Eye (tissue), 1 donor: Measurements from ENCODE around the gene ABCC6.
"Not testable (repeated sequence)": the region's sequence is repeated elsewhere in the genome, so short reads cannot be mapped to it uniquely, and the experiment has no call there.

Experiments
- DNase-seq: peaks from one replicate; pipeline ENCODE4 v3.0.0-alpha.2; 2015

The ABCC6 gene

DNA sequence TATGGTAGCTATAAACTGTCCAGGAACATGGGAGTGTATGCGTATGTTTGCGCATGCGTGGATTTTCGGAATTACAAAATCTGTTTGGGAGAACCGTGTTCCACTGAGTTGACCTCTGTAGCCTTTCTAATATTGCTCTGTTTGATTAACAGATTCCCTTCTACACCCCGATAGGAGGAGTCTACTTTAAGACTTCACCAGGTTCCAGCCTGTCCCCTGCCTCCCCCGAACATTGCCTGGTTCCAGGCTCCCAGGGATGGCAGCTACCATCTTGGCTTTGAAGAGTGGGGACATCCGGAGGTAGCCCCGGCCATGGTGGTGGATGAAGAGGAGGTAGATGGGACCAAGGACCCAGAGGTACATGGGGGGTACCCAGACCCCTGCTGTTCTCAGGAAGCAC is 1.9 kb downstream of the ABCC6 start:
- not testable (repeated sequence) for DNase-seq

DNA sequence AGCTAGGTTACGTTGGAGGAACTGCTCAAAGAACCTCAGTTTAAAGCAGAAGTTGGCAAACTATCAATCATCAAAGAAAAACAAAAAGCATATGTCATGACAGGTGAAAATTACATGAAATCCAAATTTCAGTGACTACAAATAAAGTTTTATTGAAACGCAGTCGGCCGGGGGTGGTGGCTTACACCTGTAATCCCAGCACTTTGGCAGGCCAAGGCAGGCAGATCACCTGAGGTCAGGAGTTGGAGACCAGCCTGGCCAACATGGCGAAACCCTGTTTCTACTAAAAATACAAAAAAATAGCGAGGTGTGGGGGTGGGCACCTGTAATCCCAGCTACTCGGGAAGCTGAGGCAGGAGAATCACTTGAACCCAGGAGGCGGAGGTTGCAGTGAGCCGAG is 2.8 kb downstream of the ABCC6 start:
- DNase-seq = not testable (repeated sequence)

DNA sequence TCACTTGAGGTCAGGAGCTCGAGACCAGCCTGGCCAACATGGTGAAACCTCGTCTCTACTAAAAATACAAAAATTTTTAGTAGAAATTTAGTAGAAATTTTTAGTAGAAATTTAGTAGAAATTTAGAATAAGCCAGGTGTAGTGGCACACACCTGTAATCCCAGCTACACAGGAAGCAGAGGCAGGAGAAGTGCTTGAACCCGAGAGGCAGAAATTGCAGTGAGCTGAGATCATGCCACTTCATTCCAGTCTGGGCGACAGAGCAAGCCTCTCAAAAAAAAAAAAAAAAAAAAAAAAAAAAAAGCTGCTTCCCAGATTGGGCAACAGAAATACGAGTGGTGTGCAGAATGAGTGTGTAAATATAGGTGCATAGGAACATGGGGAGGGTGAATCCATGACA is 4.5 kb downstream of the ABCC6 start:
- DNase-seq = not testable (repeated sequence)

DNA sequence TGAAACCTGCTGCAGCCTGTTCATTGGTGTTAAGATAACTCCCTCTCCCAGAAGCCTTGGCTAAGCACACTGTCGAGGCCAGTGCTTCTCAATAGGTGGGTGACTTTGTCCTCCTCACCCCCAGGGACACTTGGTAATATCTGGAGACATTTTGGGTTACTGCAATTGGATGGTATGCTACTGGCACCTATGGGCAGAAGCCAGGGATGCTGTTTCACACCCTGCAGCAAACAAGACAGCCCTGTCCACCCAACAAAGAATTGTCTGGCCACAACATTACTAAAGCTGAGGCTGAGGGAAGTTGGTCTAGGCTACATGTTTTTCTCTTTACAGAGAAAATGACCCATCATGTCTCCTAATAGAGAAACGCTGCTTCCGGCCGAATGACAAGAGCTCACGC is 4.9 kb downstream of the ABCC6 start:
- DNase-seq = not testable (repeated sequence)

DNA sequence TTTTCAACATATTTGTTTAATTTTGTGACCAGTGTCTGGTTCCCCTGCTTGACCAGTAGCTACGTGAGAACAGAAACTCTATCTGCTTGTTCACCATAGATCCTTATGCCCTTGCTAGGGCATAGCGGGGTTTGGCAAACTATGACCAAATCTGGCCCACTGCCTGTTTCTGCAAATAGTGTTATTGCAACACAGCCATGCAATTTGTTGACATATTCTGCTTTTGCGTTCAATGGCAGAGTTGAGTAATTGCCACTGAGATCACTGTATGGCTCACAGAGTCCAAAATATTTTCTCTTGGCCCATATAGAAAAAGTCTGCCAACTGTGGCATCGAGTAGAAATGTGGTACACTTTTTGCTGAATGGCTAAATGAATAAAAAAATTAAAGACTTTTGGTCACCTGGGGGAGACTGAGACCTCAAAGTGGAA is 9.4 kb downstream of the ABCC6 start:
- not testable (repeated sequence) for DNase-seq

DNA sequence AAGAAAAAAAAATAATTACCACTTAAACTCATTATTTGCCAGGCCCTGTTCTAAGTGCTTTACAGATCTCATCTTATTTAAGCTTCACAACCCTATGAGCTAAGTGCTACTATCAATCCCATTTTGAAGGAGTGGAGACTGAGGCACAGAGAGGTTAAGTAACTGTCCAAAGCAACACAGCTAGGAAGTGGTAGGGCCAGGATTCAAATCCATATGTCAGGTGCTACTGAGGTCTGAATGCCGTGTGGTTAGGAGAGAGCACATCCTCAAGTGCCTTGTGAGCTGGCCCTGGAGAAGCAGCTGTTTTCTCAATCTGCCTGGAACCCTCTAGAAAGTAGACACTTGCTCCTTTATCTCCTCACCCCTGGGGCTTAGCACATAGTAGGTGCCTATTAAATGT is 11.9 kb downstream of the ABCC6 start:
- DNase-seq = not testable (repeated sequence)

DNA sequence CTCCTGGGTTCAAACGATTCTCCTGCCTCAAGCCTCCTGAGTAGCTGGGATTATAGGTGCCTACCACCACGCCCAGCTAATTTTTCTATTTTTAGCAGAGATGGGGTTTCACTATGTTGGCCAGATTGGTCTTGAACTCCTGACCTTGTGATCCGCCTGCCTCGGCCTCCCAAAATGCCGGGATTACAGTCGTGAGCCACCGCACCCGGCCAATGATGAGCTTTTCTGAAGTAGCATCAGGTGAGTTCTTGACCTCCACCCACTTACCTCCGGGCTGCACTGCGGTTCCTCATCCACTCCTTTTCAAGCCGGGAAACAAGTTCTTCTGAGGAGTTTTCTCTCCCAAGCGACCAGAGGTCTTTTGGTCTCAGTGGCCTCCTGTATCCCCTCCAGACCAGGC is 14.8 kb downstream of the ABCC6 start:
- not testable (repeated sequence) for DNase-seq

DNA sequence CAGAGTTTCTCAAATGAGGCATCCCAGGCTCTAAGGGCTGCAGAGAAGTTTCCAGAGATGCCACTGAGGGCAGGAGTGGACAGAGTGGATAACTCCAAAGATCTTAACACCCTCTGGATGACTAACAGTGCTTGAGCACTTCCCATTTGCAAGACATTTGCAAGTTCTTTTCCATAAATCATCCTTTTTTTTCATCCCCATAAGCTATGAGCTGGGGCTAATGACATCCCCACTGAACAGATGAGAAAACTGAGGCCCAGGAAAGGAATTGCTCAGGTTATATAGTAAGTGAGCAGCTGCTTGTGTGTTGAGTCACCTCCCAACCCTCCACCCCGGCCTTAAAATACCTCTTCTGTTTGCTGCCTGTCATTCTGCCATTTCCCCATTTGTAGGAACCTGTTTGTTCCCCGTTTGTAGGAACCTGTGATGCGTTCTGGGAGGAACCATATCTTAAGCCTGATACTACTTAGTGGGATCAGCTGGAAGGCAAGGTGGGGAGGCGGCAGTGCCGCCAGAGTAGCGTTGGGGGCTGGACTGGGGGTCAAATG is 15.4 kb downstream of the ABCC6 start:
- DNase-seq = not testable (repeated sequence)

DNA sequence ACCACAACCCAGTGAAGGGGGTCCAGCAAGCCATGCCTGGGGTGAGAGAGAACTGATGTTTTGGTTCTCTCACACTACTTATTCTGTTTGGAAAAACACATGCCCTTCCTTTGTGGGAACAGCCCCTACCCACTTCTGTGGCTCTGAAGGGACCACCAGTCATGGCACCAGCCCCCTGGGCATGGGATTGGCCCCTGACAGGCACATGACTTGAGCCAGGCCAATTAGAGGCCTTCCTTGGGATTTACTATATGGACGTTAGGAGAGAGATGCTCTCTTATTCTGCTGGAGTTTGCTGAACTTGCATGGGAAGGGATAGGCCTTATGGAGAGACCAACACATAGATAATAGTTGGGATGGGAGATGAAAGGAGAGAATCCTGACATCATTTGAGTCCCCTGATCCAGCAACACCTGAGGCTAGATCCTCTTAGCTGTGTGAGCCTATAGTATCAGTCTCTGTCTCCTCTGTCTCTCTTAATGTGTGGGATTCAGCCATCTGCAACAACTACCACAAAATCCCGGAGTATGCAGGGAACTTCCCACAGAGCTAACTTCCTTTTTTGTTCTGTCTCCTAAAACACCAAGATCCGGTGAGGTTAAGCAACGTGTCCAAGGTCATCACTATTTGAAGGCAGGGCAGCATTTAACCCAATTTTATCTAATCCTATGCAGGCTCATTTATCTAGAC is 16.1 kb downstream of the ABCC6 start:
- not testable (repeated sequence) for DNase-seq

DNA sequence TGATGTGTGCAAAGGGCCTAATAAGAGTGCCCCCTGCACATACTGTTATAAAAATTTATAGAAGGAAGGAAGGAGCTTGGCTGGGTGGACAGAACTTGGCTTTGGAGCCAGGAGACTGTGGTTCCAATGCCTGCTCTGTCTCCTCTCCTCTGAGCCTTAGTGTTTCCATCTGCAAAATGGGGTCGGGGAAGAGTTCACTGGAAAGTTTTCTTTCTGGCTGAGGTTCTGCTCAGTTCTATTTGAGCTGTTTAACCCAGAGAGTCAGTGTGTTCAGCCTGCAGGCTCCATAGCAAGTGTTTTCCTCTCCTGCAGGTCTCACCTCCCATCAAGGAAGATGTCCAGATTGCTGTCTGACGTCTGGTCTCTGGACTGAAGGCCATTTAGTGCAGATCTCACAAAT is 17.4 kb downstream of the ABCC6 start:
- DNase-seq = not testable (repeated sequence)

DNA sequence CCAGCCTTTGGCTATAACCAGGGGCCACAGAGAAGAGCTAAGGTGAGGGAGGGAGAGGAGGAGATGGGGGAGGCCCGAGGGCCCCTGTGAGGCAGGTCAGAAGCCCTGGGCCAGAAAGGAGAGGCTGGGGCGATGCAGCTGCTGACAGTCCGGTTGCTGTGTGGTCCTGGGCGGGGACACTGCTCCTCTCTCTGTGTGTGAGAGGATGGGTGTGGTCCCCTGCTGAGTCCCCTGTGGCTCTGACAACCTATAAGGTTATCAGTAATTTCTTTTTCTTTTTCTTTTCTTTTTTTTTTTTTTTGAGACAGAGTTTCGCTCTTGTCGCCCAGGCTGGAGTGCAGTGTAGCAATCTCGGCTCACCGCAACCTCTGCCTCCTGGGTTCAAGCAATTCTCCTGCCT is 18.7 kb downstream of the ABCC6 start:
- DNase-seq = not testable (repeated sequence)

DNA sequence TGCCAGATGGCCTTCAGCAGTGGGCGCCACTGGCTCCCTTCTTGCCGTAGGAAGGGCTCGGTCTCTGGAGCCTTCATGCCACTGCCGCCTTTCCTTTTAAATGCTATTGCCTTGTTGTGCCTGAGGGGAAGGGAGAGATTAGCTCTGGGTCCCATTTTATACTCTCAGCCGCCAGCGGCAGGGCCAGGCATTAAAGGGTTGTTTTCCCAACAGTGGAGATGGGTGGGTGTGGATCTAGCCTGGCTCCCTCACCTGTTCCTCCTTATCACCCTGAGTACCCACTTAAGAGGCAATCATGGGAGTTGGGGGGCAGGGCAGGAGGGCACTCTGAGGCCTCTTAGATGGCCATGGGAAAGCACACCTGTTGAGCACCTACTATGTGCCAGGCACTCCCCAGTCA is 19.8 kb downstream of the ABCC6 start:
- not testable (repeated sequence) for DNase-seq

DNA sequence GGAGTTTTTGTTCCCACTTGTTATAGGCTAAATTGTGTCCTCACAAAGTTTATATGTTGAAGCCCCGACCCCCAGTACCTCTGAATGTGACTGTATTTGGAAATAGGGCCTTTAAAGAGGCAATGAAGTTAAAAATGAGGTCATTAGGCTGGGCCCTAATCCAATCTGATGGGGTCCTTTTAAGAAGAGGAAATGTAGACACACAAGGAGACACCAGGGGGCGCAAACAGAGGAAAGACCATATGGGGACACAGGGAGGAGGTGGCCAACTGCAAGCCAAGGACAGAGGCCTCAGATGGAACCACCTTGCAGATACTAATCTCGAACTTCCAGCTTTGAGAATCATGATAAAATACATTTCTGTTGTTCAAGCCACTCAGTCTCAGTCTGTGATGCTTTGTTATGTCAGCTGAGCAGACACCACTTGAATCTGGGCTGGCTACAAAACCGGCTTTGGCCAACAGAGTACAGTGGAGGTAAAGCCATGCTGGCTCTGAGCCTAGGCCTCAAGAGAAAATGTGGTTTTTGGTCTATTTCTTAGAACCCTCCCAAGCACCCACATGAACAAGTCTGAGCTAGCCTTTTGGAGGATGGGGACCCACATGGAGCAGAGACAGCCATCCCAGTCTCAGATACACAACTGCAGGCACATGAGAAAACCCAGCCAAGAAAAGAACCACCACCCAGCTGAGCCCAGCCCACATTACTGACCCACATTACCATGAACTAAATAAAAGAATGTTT is 20.7 kb downstream of the ABCC6 start:
- peak; percentile 57 for DNase-seq

DNA sequence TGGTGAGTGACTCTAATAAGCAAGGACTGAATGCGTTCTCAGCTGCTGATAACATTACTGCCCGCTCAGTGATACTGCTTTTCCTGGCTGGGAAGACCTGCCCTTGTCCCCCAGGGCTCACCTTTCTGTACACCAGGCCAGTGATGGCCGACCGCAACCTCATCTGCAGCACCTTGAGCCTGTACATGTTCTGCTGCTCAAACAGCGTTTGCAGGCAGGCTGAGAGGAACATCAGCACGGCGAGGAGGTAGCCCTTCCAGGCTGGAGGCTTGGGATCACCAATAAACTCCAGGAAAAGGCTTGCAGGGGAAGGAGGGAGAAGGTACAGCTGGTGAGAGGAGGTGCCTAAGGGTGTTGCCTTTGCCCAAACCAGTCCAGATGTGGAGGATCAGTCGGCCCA is 21.4 kb downstream of the ABCC6 start:
- DNase-seq = not testable (repeated sequence)

DNA sequence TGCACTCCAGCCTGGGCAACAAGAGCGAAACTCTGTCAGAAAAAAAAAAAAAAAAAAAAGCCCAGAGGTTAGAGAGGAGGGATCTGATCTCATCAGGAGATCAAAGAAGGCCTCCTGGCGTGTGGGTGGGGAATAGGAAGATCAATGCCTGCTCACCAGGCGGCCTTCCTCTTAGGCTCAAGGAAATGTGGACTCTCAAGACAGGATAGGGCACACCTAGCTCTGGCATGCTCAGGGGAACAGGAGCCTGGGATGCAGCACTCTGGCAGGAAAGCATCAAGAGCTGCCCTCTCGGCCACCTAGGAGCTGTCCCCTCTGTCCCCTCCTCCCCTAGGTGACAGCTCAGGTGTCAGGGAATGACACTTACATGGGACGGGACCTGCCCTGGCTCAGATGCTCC is 22.9 kb downstream of the ABCC6 start:
- DNase-seq = not testable (repeated sequence)

DNA sequence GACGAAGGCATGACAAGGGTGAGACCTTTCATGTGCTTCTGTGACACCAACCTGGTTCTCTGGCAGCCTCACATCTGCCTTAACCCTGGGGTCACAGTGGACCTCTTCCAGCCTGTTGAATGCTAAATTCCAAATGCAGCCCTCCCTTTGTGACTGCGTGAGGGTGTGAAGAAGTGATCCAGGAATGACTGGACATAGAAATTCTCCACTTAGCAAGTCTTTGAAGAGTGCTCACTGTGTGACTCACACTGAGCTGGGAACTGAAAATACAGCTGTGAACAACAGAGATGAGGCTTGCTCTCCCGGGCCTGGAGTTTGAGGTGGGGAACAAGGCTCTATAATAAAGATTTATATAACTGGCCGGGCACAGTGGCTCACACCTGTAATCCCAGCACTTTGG is 23.9 kb downstream of the ABCC6 start:
- not testable (repeated sequence) for DNase-seq

DNA sequence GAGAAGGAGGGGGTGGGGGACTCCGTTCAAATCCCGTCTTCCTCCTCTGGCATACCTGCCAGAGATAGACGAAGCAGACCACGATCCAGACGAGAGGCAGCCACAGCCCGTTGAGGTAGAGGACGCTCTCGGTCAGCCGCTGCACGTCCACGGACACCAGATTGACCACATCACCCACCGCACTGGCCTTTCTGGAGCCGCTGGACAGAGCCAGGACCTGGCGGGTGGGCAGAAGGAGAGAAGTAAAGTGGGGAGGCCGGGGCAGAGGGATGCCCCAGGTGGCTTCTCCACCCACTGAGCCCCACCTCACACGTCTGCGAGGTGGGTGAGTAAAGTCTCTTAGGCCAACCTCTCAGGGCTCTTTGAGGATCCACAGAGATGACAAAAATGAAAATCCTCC is 25.3 kb downstream of the ABCC6 start:
- DNase-seq = no peak

DNA sequence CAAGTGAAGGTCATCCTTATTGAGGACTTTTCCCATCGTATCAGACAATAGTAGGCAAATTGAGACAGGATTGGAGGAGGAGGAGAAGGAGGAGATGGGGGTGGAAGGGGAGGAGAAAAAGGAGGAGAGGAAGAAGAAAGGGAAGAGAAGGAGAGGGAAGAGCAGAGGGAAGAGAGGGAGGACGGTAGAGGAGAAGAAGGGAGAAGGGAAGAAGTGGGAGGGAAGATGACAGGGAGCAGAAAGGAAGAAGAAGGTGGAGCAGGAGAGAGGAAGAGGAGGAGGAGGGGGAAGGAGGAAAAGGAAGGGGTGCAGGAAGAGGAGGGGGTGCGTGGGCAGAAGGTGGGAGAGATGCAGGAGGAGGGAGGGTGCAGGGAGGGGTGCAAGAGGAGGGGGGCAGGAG is 26.0 kb downstream of the ABCC6 start:
- DNase-seq = no peak

DNA sequence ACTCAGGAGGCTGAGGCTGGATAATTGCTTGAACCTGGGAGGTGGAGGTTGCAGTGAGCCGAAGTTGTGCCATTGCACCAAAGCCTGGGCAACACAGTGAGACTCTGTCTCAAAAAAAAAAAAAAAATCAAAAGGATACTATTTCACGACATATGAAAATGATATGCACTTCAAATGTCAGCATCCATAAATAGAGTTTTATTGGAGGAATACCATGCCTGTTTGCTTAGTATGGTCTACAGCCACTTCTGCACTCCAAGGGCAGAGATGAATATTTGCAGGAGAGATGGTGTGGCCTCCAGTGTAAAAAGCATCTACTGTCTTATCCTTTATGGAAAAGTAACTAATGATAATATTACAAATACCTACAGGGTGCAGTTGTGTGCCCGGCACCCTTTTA is 27.2 kb downstream of the ABCC6 start:
- no peak for DNase-seq

DNA sequence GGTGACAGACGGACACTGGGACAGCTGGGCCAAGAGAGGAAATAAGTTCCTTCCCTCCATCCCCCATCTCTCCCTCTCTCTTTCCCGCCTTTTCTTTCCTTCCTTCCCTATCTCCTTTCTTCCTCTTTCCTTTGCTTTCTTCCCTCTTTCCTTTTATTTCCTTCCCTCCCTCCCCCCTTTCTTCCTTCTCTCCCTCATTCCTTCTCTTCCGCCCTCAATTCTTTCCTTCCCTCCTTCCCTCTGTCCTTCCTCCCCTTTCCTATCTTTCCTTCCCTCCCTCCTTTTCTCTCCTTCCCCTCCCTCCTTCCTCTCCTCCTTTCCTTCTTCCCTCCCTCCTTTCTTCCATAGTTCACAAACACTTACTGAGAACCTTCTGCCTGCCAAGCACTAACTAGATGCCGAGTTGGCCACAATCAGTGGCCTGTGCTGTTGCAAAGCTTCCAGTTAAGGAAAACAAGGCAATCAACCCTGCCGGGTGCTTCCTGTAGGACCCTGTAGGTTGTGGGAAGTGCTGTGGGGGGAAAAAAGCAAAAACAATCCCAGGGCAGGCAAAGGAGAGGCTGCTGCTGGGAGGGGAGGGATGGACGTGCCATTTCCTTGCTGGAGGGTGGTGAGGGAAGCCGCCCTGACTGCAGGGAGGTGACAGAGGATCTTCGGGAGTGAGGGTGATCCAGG is 31.7 kb downstream of the ABCC6 start:
- DNase-seq = no peak

DNA sequence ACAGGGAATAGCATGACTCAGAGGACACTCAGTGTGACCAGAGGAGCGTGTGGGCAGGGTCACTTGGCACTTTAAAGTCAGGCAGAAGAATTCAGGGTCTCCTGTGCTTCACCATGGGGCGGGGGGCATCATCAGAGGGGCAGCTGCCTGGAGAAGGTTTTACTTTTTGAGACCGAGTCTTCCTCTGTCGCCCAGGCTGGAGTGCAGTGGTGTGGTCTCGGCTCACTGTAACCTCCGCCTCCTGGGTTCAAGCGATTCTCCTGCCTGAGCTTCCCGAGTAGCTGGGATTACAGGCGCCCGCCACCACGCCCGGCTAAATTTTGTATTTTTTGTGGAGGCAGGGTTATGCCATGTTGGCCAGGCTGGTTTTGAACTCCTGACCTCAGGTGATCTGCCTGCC is 32.3 kb downstream of the ABCC6 start:
- not testable (repeated sequence) for DNase-seq

DNA sequence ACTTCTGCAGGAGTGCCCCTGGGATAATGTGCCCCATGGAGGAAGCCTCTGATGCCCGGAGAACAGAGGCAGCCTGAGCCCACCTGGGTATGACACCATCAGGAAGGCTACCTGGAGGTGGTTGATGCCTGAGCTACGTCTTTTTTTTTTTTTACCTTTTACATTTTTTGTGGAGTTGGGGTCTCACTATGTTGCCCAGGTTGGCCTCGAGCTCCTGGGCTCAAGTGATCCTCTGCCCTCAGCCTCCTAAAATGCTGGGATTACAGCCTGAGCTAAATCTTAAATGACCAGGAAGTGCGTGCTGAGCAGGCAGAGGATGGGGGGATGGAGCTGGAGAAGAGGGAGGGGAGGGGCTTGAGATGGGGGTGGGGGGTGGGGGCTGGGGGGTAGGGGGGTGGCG is 32.7 kb downstream of the ABCC6 start:
- DNase-seq = no peak

DNA sequence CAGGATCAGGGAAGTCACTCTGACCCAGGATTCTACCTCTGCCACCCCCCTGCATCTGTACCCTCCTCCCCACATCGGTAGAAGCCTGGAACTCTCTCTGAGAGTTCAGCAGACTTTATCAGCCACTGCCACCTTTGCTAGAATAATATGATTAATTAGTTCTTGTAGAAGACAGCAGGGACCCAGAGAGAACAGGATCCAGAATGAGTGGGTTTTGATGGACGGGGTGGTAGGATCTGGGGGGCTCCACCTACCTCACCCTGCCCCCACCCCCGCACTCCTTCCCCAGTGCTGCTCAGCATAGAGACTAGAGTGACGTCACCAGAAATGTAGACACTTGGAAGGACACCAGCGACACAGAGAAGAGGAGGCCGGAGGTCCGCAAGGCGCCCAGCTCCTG is 33.5 kb downstream of the ABCC6 start:
- no peak for DNase-seq

DNA sequence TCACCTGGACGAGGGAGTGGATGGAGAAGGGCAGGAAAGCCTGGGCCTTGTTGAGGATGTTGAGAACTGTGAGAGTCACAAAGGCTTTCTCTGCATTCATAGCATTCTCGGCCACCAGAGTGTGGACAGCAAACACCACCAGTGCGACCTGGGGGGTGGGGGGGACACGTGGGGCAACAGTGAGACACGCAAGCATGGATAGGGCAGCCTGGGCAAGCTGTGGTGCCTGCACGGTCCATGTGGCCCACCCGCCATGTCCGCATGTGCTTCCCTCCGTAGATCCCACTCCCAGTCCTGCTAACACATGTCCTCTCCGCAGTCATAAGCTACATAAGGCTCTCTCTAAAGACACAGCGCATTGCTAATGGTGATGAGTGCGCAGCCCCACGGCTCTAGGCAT is 34.5 kb downstream of the ABCC6 start:
- DNase-seq = no peak
